PC-3 (cell line): Measurements from ENCODE around the gene SMPX. TPM values are rescaled to one million over a fixed set of nuclear protein-coding genes. Genes with fewer than 3 reads are reported as not detected.

Experiments used
- ATAC-seq: fragments of 200-7000 bp; cut with Tn5 transposase; 2 replicates; pipeline ENCODE4 v1.9.1; 2020; ENCODE audit warnings: mild to moderate bottlenecking, moderate library complexity
- BruUV-seq: library from RNA; stranded (reverse); fragments of 400-500 nt; replicated peaks from 2 replicates; lab custom pipeline; 2021; lab: Mats Ljungman, UMichigan
- CTCF ChIA-PET: fragments of 300-600 bp; sonication (Branson Sonifier 250); formaldehyde crosslinking; loops from one replicate; lab custom pipeline; 2022; ENCODE audit warnings: antibody characterized with exemption; lab: Charles Lee
- POLR2A ChIA-PET: fragments of 300-600 bp; sonication (Branson Sonifier 250); formaldehyde crosslinking; loops from one replicate; lab custom pipeline; 2022; ENCODE audit warnings: antibody characterized with exemption; ENCODE audit not compliant: unreplicated experiment; lab: Charles Lee
- DNase-seq: peaks from one replicate; pipeline ENCODE4 v3.0.0-alpha.2; 2015
- H2AFZ ChIP-seq: fragments of 300-600 bp; sonication (generic); 2 replicates; pipeline ENCODE4 v1.6.0; 2016; ENCODE audit warnings: antibody characterized with exemption, low read length
- H3F3A ChIP-seq: fragments of 300-600 bp; sonication (generic); one replicate; pipeline ENCODE4 v1.6.0; 2017; ENCODE audit warnings: antibody characterized with exemption, low read length, control low read depth, mild to moderate bottlenecking; ENCODE audit not compliant: unreplicated experiment
- H3K27ac ChIP-seq: fragments of 300-600 bp; sonication (generic); 2 replicates; pipeline ENCODE4 v1.5.1; 2016; ENCODE audit warnings: mild to moderate bottlenecking, low read length
- H3K27me3 ChIP-seq: fragments of 300-600 bp; sonication (generic); 2 replicates; pipeline ENCODE4 v1.6.1; 2016; ENCODE audit warnings: low read length, mixed read lengths
- H3K36me3 ChIP-seq: fragments of 300-600 bp; sonication (generic); 2 replicates; pipeline ENCODE4 v1.6.1; 2016; ENCODE audit warnings: low read depth, mixed run types, low read length, mixed read lengths
- H3K4me1 ChIP-seq: fragments of 300-600 bp; sonication (generic); 2 replicates; pipeline ENCODE4 v1.5.1; 2016; ENCODE audit warnings: low read length; ENCODE audit not compliant: insufficient read depth
- H3K4me2 ChIP-seq: fragments of 300-600 bp; sonication (generic); 2 replicates; pipeline ENCODE4 v1.6.0; 2016; ENCODE audit warnings: low read length
- H3K4me3 ChIP-seq: fragments of 300-600 bp; sonication (generic); 2 replicates; pipeline ENCODE4 v1.5.1; 2016; ENCODE audit warnings: mild to moderate bottlenecking, low read length, mixed read lengths
- H3K79me2 ChIP-seq: fragments of 300-600 bp; sonication (generic); 2 replicates; pipeline ENCODE4 v1.6.1; 2017; ENCODE audit warnings: low read length, mixed read lengths
- H3K9ac ChIP-seq: fragments of 300-600 bp; sonication (generic); 2 replicates; pipeline ENCODE4 v1.6.0; 2016; ENCODE audit warnings: mild to moderate bottlenecking, low read length
- H3K9me2 ChIP-seq: fragments of 300-600 bp; sonication (generic); replicated peaks from 2 replicates; pipeline ENCODE4 v1.6.1; 2016; ENCODE audit warnings: mixed run types, low read length, mixed read lengths
- H3K9me3 ChIP-seq: fragments of 300-600 bp; sonication (generic); 2 replicates; pipeline ENCODE4 v1.6.1; 2016; ENCODE audit warnings: low read length, mixed read lengths
- H4K20me1 ChIP-seq: fragments of 300-600 bp; sonication (generic); 2 replicates; pipeline ENCODE4 v1.6.1; 2016; ENCODE audit warnings: low read length, mixed read lengths
- CTCF ChIP-seq: fragments of 300-600 bp; sonication (generic); conservative IDR thresholded peaks from 2 replicates; pipeline ENCODE4 v1.5.1; 2017; ENCODE audit warnings: antibody characterized with exemption, low read depth, mild to moderate bottlenecking, low read length
- EZH2 ChIP-seq: fragments of 300-600 bp; sonication (generic); IDR thresholded peaks from one replicate; pipeline ENCODE4 v1.6.1; 2017; ENCODE audit warnings: antibody characterized with exemption, mild to moderate bottlenecking, low read length; ENCODE audit not compliant: unreplicated experiment
- EZH2phosphoT487 ChIP-seq: fragments of 300-600 bp; sonication (generic); IDR thresholded peaks from 2 replicates; pipeline ENCODE4 v1.6.1; 2018; ENCODE audit warnings: mild to moderate bottlenecking, antibody characterized with exemption, low read length, borderline replicate concordance
- intact Hi-C: fragments of 100-400 bp; cut with micrococcal nuclease; formaldehyde crosslinking; loops from 2 replicates; pipeline ENCODE4 v1.9.0; 2023
- total RNA-seq: library from RNA; depleted of rRNA; stranded (reverse); fragments of >200 nt; gene quantifications from 2 replicates; pipeline ENCODE4 v1.2.3, GENCODE V29; 2014

Gene SMPX
- total RNA-seq, 1 experiment from 2014 or later: not detected

GRCh38 chrX:21718575-21718974 lies 39.3 kb downstream of the SMPX start:
- Histone ChIP-seq H3K27me3 (no peaks in the 10 kb centered on the region), H3K36me3 (no peaks in the 10 kb centered on the region), H3K4me2 (no peak overlapping the region), H3K9me2 (no peaks in the 10 kb centered on the region), H3F3A (no peaks in the 10 kb centered on the region), H4K20me1 (no peaks in the 10 kb centered on the region), H3K9ac (no peak overlapping the region), H3K4me1 (no peaks in the 10 kb centered on the region), H3K79me2 (no peaks in the 10 kb centered on the region), H3K4me3 (no peak overlapping the region), H3K27ac (no peak overlapping the region), H3K9me3 (no peaks in the 10 kb centered on the region), H2AFZ (no peak overlapping the region)
- ATAC-seq (no peak), DNase-seq (no peak)
- intact Hi-C loops: no loop called here
- TF ChIP-seq EZH2phosphoT487 (no peak), CTCF (no peak), EZH2 (no peak)
- POLR2A ChIA-PET: no interaction called here
- no TSS peak for BruUV-seq
- CTCF ChIA-PET: no interaction called here

GRCh38 chrX:21717802-21718201 lies 40.1 kb downstream of the SMPX start:
- H4K20me1 ChIP-seq: no peaks in the 10 kb centered on the region
- no peak overlapping the region for H3K4me2 ChIP-seq
- no peaks in the 10 kb centered on the region for H3K4me1 ChIP-seq
- H2AFZ ChIP-seq: no peak overlapping the region
- ChIA-PET CTCF (no interaction called here), POLR2A (no interaction called here)
- no peak for ATAC-seq
- TF ChIP-seq EZH2 (no peak), EZH2phosphoT487 (no peak), CTCF (no peak)
- H3K27ac ChIP-seq: no peak overlapping the region
- H3K9me3 ChIP-seq: no peaks in the 10 kb centered on the region
- no peaks in the 10 kb centered on the region for H3K79me2 ChIP-seq
- intact Hi-C loops: no loop called here
- H3K4me3 ChIP-seq: no peak overlapping the region
- no peaks in the 10 kb centered on the region for H3F3A ChIP-seq
- H3K9me2 ChIP-seq: no peaks in the 10 kb centered on the region
- no peak for DNase-seq
- no TSS peak for BruUV-seq
- H3K36me3 ChIP-seq: no peaks in the 10 kb centered on the region
- no peak overlapping the region for H3K9ac ChIP-seq
- H3K27me3 ChIP-seq: no peaks in the 10 kb centered on the region

- H3K36me3 ChIP-seq: no peaks in the 10 kb centered on the region
- POLR2A ChIA-PET: no interaction called here
- TF ChIP-seq CTCF (no peak), EZH2phosphoT487 (no peak), EZH2 (no peak)
- H3F3A ChIP-seq: no peaks in the 10 kb centered on the region
- no peak overlapping the region for H3K4me3 ChIP-seq
- CTCF ChIA-PET: no interaction called here
- H3K4me2 ChIP-seq: no peak overlapping the region
- no peak for DNase-seq
- no peak overlapping the region for H3K9ac ChIP-seq
- H3K27ac ChIP-seq: no peak overlapping the region
- peaks cover 6% of the 10 kb centered on the region; the same call in 1 of the 2 replicates for H3K4me1 ChIP-seq
- no peaks in the 10 kb centered on the region for H3K27me3 ChIP-seq
- no peaks in the 10 kb centered on the region for H3K9me3 ChIP-seq
- no peaks in the 10 kb centered on the region for H3K9me2 ChIP-seq
- H4K20me1 ChIP-seq: no peaks in the 10 kb centered on the region
- intact Hi-C loops: no loop called here
- no peak overlapping the region for H2AFZ ChIP-seq
- no TSS peak for BruUV-seq
- H3K79me2 ChIP-seq: no peaks in the 10 kb centered on the region
- ATAC-seq: no peak
Observed at GRCh38 chrX:21715825-21716224, 42.1 kb downstream of the SMPX start.
